HepG2 (cell line): ENCODE results near the gene PSMA3. TPM values are rescaled to one million over a fixed set of nuclear protein-coding genes. Genes with fewer than 3 reads are reported as not detected.

Experiments
- CEBPZ ChIP-seq: IDR thresholded peaks from 2 replicates; pipeline ENCODE4 v1.6.1; 2012; ENCODE audit warnings: low read length, improper control_type of control experiment
- HBP1 ChIP-seq: IDR thresholded peaks from 2 replicates; pipeline ENCODE4 v1.6.1; 2016; ENCODE audit warnings: low read depth, control low read depth
- HNRNPK ChIP-seq: fragments of 200-400 bp; formaldehyde crosslinking; IDR thresholded peaks from 2 replicates; pipeline ENCODE4 v1.6.1; 2018; ENCODE audit warnings: low read length, low read depth, moderate library complexity, mild to moderate bottlenecking; ENCODE audit not compliant: poor library complexity, severe bottlenecking
- MAF1 ChIP-seq: sonication (generic); formaldehyde crosslinking; IDR thresholded peaks from 2 replicates; pipeline ENCODE4 v1.5.0; 2020; ENCODE audit warnings: missing genetic modification reagents, borderline replicate concordance
- RBM39 ChIP-seq: fragments of 200-400 bp; formaldehyde crosslinking; IDR thresholded peaks from one replicate; pipeline ENCODE4 v1.6.1; 2018; ENCODE audit warnings: antibody characterized with exemption, mild to moderate bottlenecking, low read depth, low read length; ENCODE audit not compliant: poor library complexity, severe bottlenecking
- RFX3 ChIP-seq: IDR thresholded peaks from 2 replicates; pipeline ENCODE4 v1.6.1; 2016; ENCODE audit warnings: missing biosample characterization, missing genetic modification reagents
- SAP130 ChIP-seq: IDR thresholded peaks from 2 replicates; pipeline ENCODE4 v1.6.1; 2016; ENCODE audit warnings: low read depth
- TCF12 ChIP-seq, 2 experiments: fragments of 450-650 bp in 1 of 2; sonication (generic) in 1 of 2; formaldehyde crosslinking in 1 of 2; IDR thresholded peaks; 2 replicates each; pipeline versions ENCODE4 v1.6.1 to v1.8.0; 2017 to 2022; ENCODE audit warnings: antibody characterized with exemption in 1 of 2, mild to moderate bottlenecking in 1 of 2, missing genetic modification reagents in 1 of 2, moderate library complexity in 1 of 2
- TRIM22 ChIP-seq: fragments of 450-650 bp; IDR thresholded peaks from 2 replicates; pipeline ENCODE4 v1.6.1; 2017
- ZMYM4 ChIP-seq: sonication (generic); formaldehyde crosslinking; IDR thresholded peaks from 2 replicates; pipeline ENCODE4 v1.8.1; 2023; ENCODE audit warnings: mild to moderate bottlenecking, missing genetic modification reagents
- ZNF382 ChIP-seq: sonication (generic); formaldehyde crosslinking; IDR thresholded peaks from 2 replicates; pipeline ENCODE4 v1.5.0; 2020; ENCODE audit warnings: missing genetic modification reagents, mild to moderate bottlenecking, borderline replicate concordance
- ZNF468 ChIP-seq: sonication (generic); formaldehyde crosslinking; IDR thresholded peaks from 2 replicates; pipeline ENCODE4 v1.8.0; 2022; ENCODE audit warnings: mild to moderate bottlenecking, moderate library complexity, missing genetic modification reagents
- ZNF510 ChIP-seq: sonication (generic); formaldehyde crosslinking; IDR thresholded peaks from 2 replicates; pipeline ENCODE4 v1.4.0; 2020; ENCODE audit warnings: low read depth, mild to moderate bottlenecking, missing genetic modification reagents
- ZNF512B ChIP-seq: sonication (generic); formaldehyde crosslinking; IDR thresholded peaks from 2 replicates; pipeline ENCODE4 v1.5.1; 2020; ENCODE audit warnings: missing genetic modification reagents, mild to moderate bottlenecking, borderline replicate concordance
- ZNF567 ChIP-seq: sonication (generic); formaldehyde crosslinking; IDR thresholded peaks from 2 replicates; pipeline ENCODE4 v1.8.1; 2023; ENCODE audit warnings: mild to moderate bottlenecking, missing genetic modification reagents, borderline replicate concordance
- ZNF597 ChIP-seq: sonication (generic); formaldehyde crosslinking; IDR thresholded peaks from 2 replicates; pipeline ENCODE4 v1.5.0; 2020; ENCODE audit warnings: missing genetic modification reagents
- ZNF605 ChIP-seq: sonication (generic); formaldehyde crosslinking; IDR thresholded peaks from 2 replicates; pipeline ENCODE4 v1.8.0; 2022; ENCODE audit warnings: mild to moderate bottlenecking, missing genetic modification reagents
- ZNF670 ChIP-seq: sonication (generic); formaldehyde crosslinking; IDR thresholded peaks from 2 replicates; pipeline ENCODE4 v1.8.0; 2022; ENCODE audit warnings: mild to moderate bottlenecking, missing genetic modification reagents, borderline replicate concordance
- polyA plus RNA-seq, 8 experiments: library from polyadenylated mRNA; depleted of rRNA in 3 of 8; stranded (reverse) in 7 of 8; unstranded in 1 of 8; fragments of >200 nt; fragmentation: Illumina TruSeq in 4 of 8; extraction: Trizol in 4 of 8; gene quantifications; 2 replicates each; pipeline versions ENCODE4 v1.2.1 to v1.2.3, GENCODE V29; 2011 to 2016; ENCODE audit warnings: low read depth in 4 of 8, missing spikeins in 1 of 8, mixed read lengths in 1 of 8; ENCODE audit not compliant: insufficient read depth in 1 of 8
- total RNA-seq, 5 experiments: library from RNA; depleted of rRNA; stranded (reverse); fragments of >200 nt; fragmentation: Illumina TruSeq; extraction: Trizol; gene quantifications; 2 replicates each; pipeline ENCODE4 v1.2.3, GENCODE V29; 2016; ENCODE audit warnings: low read depth in 1 of 5

Gene PSMA3
- total and polyA plus RNA-seq, 2 of the 13 experiments (the other 11 are each of a cell fraction or from before 2014, with no cell fraction given), result 232 to 275 TPM

- TF ChIP-seq ZNF512B (CRISPR knock-in tag) (no peak), RFX3 (CRISPR knock-in tag) (peak; percentile 69), TCF12 (IDR thresholded peaks at IDR 0.05) (no peak), TCF12 (CRISPR knock-in tag; IDR thresholded peaks at IDR 0.05) (no peak), RBM39 (no peak), HBP1 (CRISPR knock-in tag) (no peak; the same call in 1 of the 2 replicates), MAF1 (CRISPR knock-in tag) (0 out of 2 replicates have a peak, but pooled peaks have one; percentile 20), ZNF670 (CRISPR knock-in tag) (peak; percentile 61; the same call in 1 of the 2 replicates), ZNF468 (CRISPR knock-in tag) (no peak), TRIM22 (no peak), ZNF510 (no peak), ZNF567 (CRISPR knock-in tag) (no peak), HNRNPK (no peak), CEBPZ (peak; percentile 36; the same call in 1 of the 2 replicates), ZNF597 (CRISPR knock-in tag) (no peak), ZNF382 (CRISPR knock-in tag) (no peak), ZNF605 (CRISPR knock-in tag) (peak; percentile 77), SAP130 (CRISPR knock-in tag) (peak; percentile 75; the same call in 1 of the 2 replicates), ZMYM4 (peak; percentile 97)
Measured at GRCh38 chr14:58297762-58298476, 53.3 kb downstream of the PSMA3 start (continued).
